ENCODE results near the gene VKORC1. TPM values are rescaled to one million over a fixed set of nuclear protein-coding genes. Genes with fewer than 3 reads are reported as not detected.
A peak's percentile ranks its signal among the peaks of the same experiment; 100 is the strongest.
"Not testable (repeated sequence)": the region's sequence is repeated elsewhere in the genome, so short reads cannot be mapped to it uniquely, and the experiment has no call there.

The VKORC1 gene
- total and polyA plus RNA-seq, 7 donors, result 30.5 to 165 (median 107) TPM

DNA sequence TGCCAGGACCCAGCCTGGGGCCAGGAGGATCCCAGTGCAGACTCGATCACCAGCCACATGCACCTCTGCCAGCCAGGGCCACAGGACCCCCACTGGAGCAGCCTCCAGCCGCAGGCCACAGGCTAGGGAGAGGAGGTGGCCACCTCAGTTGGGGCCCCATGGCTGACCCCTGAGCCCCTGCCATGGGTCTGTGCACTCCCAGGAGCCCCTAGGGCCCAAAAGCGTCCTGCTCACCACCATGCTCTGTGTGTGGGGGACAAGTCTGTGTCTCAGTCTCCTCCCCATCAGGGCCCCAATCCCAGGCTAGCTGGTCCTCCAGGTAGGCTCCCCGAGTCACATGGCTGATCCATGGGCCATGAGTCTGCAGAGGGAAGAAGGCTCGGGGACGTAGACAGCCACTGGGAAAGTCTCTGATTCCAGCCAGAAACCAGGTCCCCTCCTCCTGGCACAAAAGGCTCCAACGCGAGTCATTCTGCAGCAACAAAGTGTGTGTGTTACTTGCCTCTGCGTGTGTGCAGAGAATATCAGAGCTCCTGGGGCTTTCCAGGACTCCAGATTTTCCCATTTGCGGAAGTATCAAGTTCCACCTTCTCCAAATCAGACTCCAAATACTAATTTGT, 47.0 kb upstream of the VKORC1 start:
- H3K27me3 ChIP-seq, result peaks cover 0 to 4% (median 0%) of the 10 kb centered on the region in 3 donors
- H3K4me3 ChIP-seq, result peak overlapping the region in 3 of 4 donors; percentile 21 to 59 (median 51)
- no peaks in the 10 kb centered on the region for H3K9me3 ChIP-seq
- peak; percentile 77 for DNase-seq
- WGBS, 2 donors, result 27 to 40% methylated on average over 10 of the region's 10 CpGs
- no peaks in the 10 kb centered on the region for H3K36me3 ChIP-seq
- peak overlapping the region; percentile 79 to 83 (median 80) for H3K27ac ChIP-seq
- TF ChIP-seq POLR2A (IDR thresholded peaks at IDR 0.05) (no peak), EP300 (IDR thresholded peaks at IDR 0.05) (no peak), POLR2AphosphoS5 (IDR thresholded peaks at IDR 0.05) (no peak)
- TF ChIP-seq, protein P1, sequence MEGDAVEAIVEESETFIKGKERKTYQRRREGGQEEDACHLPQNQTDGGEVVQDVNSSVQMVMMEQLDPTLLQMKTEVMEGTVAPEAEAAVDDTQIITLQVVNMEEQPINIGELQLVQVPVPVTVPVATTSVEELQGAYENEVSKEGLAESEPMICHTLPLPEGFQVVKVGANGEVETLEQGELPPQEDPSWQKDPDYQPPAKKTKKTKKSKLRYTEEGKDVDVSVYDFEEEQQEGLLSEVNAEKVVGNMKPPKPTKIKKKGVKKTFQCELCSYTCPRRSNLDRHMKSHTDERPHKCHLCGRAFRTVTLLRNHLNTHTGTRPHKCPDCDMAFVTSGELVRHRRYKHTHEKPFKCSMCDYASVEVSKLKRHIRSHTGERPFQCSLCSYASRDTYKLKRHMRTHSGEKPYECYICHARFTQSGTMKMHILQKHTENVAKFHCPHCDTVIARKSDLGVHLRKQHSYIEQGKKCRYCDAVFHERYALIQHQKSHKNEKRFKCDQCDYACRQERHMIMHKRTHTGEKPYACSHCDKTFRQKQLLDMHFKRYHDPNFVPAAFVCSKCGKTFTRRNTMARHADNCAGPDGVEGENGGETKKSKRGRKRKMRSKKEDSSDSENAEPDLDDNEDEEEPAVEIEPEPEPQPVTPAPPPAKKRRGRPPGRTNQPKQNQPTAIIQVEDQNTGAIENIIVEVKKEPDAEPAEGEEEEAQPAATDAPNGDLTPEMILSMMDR (IDR thresholded peaks at IDR 0.05), result no peak
- H3K4me1 ChIP-seq, result peaks cover 0 to 20% (median 17%) of the 10 kb centered on the region in 4 donors
- intact Hi-C loops (cut with DNase I), result loop anchor here (1.0 to 5.0 kb wide), 7 partner anchors 23 to 316 kb away; partner anchors contain the start of genes ARMC5, BCKDK, FUS and STX4

DNA sequence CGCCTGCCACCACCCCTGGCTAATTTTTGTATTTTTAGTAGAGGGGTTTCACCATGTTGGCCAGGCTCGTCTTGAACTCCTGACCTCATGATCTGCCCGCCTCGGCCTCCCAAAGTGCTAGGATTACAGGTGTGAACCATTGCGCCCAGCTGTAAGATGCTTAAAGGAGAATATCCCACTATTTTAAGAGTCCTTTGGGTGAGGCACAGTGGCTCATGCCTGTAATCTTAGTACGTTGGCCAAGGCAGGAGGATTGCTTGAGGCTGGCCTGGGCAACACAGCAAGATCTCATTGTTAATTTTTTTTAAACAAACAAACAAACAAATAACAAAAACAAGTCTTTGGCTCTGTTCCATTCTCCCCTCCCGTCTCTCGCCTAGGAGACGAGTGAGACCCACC, 46.5 kb upstream of the VKORC1 start:
- 90 to 95% methylated on average over 9 of the region's 9 CpGs for WGBS, 2 donors
- H3K9me3 ChIP-seq, H3K27me3 ChIP-seq, H3K36me3 ChIP-seq, DNase-seq, H3K4me3 ChIP-seq: not testable (repeated sequence)
- H3K27ac ChIP-seq, result peak overlapping the region; percentile 79 to 83 (median 80)
- intact Hi-C loops (cut with DNase I), result loop anchor here (5.0 kb wide), 3 partner anchors 34 to 316 kb away; partner anchors contain the start of genes ARMC5 and BCKDK
- peaks cover 0 to 20% (median 17%) of the 10 kb centered on the region in 4 donors for H3K4me1 ChIP-seq

DNA sequence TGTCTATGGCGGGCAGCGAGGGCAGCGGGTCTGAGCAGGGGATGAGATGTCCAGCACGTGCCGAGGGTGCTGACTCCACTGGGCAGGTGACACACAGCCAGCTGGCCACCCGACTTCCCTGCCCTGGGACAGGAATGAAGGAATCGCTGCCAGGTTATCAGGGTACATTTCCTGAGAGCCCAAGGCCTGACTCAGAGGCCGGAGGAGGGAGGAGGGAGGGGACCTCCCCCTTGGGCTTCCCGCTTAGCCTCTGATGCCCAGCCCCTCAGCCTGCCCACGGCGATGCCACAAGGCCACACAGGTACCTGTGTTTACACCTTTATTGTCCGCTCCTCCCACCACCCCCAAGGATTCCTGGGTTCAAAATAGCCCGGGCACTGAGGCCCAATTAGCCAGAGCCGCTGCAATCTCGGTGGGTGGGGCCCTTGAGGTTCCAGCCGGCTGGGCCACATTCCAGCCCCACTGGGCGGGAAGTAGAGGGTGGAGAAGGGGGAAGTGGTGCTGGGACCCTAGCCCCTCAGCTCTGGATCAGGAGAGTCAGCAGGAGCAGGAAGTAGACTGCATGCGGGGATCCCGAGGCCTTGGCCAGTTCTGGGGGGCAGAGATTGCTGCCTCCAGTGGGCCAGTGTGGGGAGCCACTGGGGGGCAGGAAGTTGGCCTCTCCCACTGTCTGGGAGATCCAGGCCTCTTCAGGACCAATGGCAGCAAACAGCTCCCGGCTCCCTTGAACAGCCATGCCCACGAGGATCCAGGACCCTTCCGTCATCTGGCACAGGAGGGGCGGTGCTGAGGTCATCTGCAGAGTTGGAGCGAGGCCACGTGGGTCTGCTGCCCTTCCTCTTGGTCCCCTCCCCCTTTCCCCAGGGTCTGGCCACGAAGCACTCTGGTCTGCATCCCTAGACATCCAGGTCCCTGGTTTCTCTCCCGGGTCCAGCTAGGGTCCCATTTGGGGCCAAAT, 44.3 kb upstream of the VKORC1 start:
- Histone ChIP-seq H3K27ac (peak overlapping the region in 1 of 4 donors; percentile 59), H3K27me3 (peaks cover 5 to 22% (median 6%) of the 10 kb centered on the region in 3 donors), H3K36me3 (no peaks in the 10 kb centered on the region), H3K9me3 (no peaks in the 10 kb centered on the region), H3K4me3 (no peak overlapping the region), H3K4me1 (peaks cover 0 to 26% (median 19%) of the 10 kb centered on the region in 4 donors)
- intact Hi-C loops (cut with DNase I), result no loop called here
- TF ChIP-seq POLR2A (IDR thresholded peaks at IDR 0.05) (no peak), EP300 (IDR thresholded peaks at IDR 0.05) (no peak), POLR2AphosphoS5 (IDR thresholded peaks at IDR 0.05) (peak in 1 of 4 donors; percentile 28)
- TF ChIP-seq, protein P1 (IDR thresholded peaks at IDR 0.05), result no peak
- DNase-seq, result no peak
- 28 to 60% methylated on average over 27 of the region's 27 CpGs for WGBS, 2 donors

DNA sequence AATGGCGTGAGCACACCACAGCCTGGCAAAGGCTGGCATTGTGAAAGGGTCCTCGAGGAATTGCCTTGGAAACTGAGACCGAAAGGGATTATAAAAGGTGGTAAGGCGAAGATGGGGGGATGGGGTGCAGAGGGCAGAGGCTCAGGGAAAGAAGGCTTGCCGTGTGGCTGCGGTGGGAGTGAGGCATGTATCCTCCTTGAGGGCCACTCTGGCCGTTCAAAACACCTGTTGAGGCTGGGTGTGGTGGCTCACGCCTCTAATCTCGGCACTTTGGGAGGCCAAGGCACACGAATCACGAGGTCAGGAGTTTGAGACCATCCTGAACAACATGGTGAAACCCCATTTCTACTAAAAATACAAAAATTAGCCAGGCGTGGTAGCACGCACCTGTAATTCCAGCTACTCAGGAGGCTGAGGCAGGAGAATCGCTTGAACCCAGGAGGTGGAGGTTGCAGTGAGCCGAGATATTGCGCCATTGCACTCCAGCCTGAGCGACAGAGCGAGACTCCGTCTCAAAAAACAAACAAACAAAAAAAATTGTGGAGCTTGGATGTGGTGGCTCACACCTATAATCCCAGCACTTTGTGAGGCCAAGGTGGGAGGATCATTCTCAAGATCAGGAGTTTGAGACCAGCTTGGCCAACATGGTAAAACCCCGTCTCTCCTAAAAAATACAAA, 42.4 kb upstream of the VKORC1 start:
- H3K27ac ChIP-seq; H3K4me3 ChIP-seq; intact Hi-C loops (cut with DNase I); DNase-seq; H3K9me3 ChIP-seq; H3K36me3 ChIP-seq: not testable (repeated sequence)
- 72 to 91% methylated on average over 20 of the region's 20 CpGs for WGBS, 2 donors
- peaks cover 5 to 22% (median 6%) of the 10 kb centered on the region in 3 donors for H3K27me3 ChIP-seq
- peaks cover 0 to 20% (median 13%) of the 10 kb centered on the region in 4 donors for H3K4me1 ChIP-seq

DNA sequence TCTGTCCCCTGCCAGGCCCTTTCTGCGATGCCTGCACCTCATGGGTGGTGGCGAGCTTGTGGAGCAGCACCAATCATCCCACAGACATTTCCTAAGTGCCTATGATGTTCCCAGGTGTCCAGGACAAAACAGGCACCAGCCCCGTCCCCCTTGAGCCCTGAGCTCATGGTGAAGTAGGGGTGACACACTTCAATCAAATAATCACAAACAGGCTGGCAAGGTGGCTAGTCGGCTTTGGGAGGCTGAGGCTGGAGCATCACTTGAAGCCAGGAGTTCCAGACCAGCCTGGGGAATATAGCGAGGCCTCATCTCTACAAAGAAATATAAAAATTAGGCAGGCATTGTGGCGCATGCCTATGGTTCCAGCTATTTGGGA, 41.7 kb upstream of the VKORC1 start:
- no peak for DNase-seq
- H3K36me3 ChIP-seq, result peaks cover 8 to 13% (median 12%) of the 10 kb centered on the region in 4 donors
- 70 to 84% methylated on average over 6 of the region's 6 CpGs for WGBS, 2 donors
- no peak overlapping the region for H3K4me3 ChIP-seq
- peaks cover 0 to 13% (median 6%) of the 10 kb centered on the region in 4 donors for H3K4me1 ChIP-seq
- TF ChIP-seq, protein P1 (IDR thresholded peaks at IDR 0.05), result no peak
- TF ChIP-seq EP300 (IDR thresholded peaks at IDR 0.05), result no peak
- no peak for TF ChIP-seq POLR2AphosphoS5 (IDR thresholded peaks at IDR 0.05)
- TF ChIP-seq POLR2A (IDR thresholded peaks at IDR 0.05), result no peak
- intact Hi-C loops (cut with DNase I), result no loop called here
- peaks cover 5 to 22% (median 6%) of the 10 kb centered on the region in 3 donors for H3K27me3 ChIP-seq
- H3K27ac ChIP-seq, result no peak overlapping the region
- no peaks in the 10 kb centered on the region for H3K9me3 ChIP-seq
